Mesenchymal stem cell (in vitro differentiated cells and primary cell): ENCODE results near the gene CLIP3.
A peak's percentile ranks its signal among the peaks of the same experiment; 100 is the strongest.

ENCODE experiments used
- DNase-seq: peaks from one replicate; pipeline ENCODE4 v3.0.0-alpha.2; 2013
- H2AFZ ChIP-seq: one replicate; pipeline ENCODE4 v1.6.1; 2013; ENCODE audit warnings: low read depth, mild to moderate bottlenecking, control low read depth, inconsistent platforms, low read length, moderate library complexity
- H2AK5ac ChIP-seq: 2 replicates; pipeline ENCODE4 v1.6.1; 2013; ENCODE audit warnings: low read length, moderate library complexity, mild to moderate bottlenecking, inconsistent platforms; ENCODE audit not compliant: severe bottlenecking
- H2BK120ac ChIP-seq: one replicate; pipeline ENCODE4 v1.6.1; 2013; ENCODE audit warnings: low read depth, mild to moderate bottlenecking, inconsistent platforms, low read length, moderate library complexity
- H2BK12ac ChIP-seq, 2 experiments: one replicate each; pipeline ENCODE4 v1.6.1; 2013; ENCODE audit warnings: inconsistent platforms in 2 of 2, low read length in 2 of 2, mild to moderate bottlenecking in 2 of 2, moderate library complexity in 2 of 2, control low read depth in 1 of 2
- H2BK15ac ChIP-seq: one replicate; pipeline ENCODE4 v1.6.1; 2013; ENCODE audit warnings: mild to moderate bottlenecking, low read depth, inconsistent platforms; ENCODE audit not compliant: poor library complexity, severe bottlenecking
- H2BK5ac ChIP-seq: 2 replicates; pipeline ENCODE4 v1.6.1; 2013; ENCODE audit warnings: low read depth, mild to moderate bottlenecking, low read length, control low read depth, inconsistent platforms; ENCODE audit not compliant: poor library complexity, severe bottlenecking
- H3K14ac ChIP-seq, 2 experiments: one replicate each; pipeline ENCODE4 v1.6.1; 2013; ENCODE audit warnings: inconsistent platforms in 2 of 2, low read length in 2 of 2, control low read depth in 1 of 2, mild to moderate bottlenecking in 1 of 2, moderate library complexity in 1 of 2
- H3K18ac ChIP-seq, 2 experiments: one replicate each; pipeline ENCODE4 v1.6.1; 2013; ENCODE audit warnings: inconsistent platforms in 2 of 2, low read length in 2 of 2, control low read depth in 1 of 2, low read depth in 1 of 2, mild to moderate bottlenecking in 1 of 2
- H3K23ac ChIP-seq, 2 experiments: one replicate each; pipeline ENCODE4 v1.6.1; 2013; ENCODE audit warnings: inconsistent platforms in 2 of 2, low read length in 2 of 2, mild to moderate bottlenecking in 2 of 2, moderate library complexity in 2 of 2, control low read depth in 1 of 2
- H3K27ac ChIP-seq: 2 replicates; pipeline ENCODE4 v1.5.1; 2013; ENCODE audit warnings: mild to moderate bottlenecking, moderate library complexity, low read length, control low read depth, inconsistent platforms; ENCODE audit not compliant: poor library complexity, severe bottlenecking
- H3K27me3 ChIP-seq, 2 experiments: 2 replicates each; pipeline versions ENCODE4 v1.6.1 to v1.7.0; 2013; ENCODE audit warnings: low read length in 2 of 2, mild to moderate bottlenecking in 2 of 2, moderate library complexity in 2 of 2, control low read depth in 1 of 2, inconsistent platforms in 1 of 2; ENCODE audit not compliant: control insufficient read depth in 1 of 2, insufficient read depth in 1 of 2
- H3K36me3 ChIP-seq, 2 experiments: 2 replicates each; pipeline versions ENCODE4 v1.6.1 to v1.7.0; 2013; ENCODE audit warnings: low read length in 2 of 2, control low read depth in 1 of 2, inconsistent platforms in 1 of 2, low read depth in 1 of 2, mild to moderate bottlenecking in 1 of 2; ENCODE audit not compliant: insufficient read depth in 2 of 2, control insufficient read depth in 1 of 2
- H3K4ac ChIP-seq, 2 experiments: one replicate each; pipeline ENCODE4 v1.6.1; 2013; ENCODE audit warnings: inconsistent platforms in 2 of 2, low read length in 2 of 2, mild to moderate bottlenecking in 2 of 2, moderate library complexity in 2 of 2, control low read depth in 1 of 2, low read depth in 1 of 2
- H3K4me1 ChIP-seq: 2 replicates; pipeline ENCODE4 v1.6.1; 2013; ENCODE audit warnings: low read depth, low read length, control low read depth; ENCODE audit not compliant: control insufficient read depth, insufficient read depth
- H3K4me2 ChIP-seq: 2 replicates; pipeline ENCODE4 v1.6.1; 2013; ENCODE audit warnings: low read length, mild to moderate bottlenecking, inconsistent platforms; ENCODE audit not compliant: poor library complexity, severe bottlenecking
- H3K4me3 ChIP-seq, 2 experiments: 2 replicates each; pipeline versions ENCODE4 v1.5.1 to v1.7.0; 2013; ENCODE audit warnings: low read length in 2 of 2, mild to moderate bottlenecking in 2 of 2, control low read depth in 1 of 2, low read depth in 1 of 2; ENCODE audit not compliant: insufficient read depth in 1 of 2
- H3K79me1 ChIP-seq: replicated peaks from 2 replicates; pipeline ENCODE4 v1.6.1; 2013; ENCODE audit warnings: mild to moderate bottlenecking, control low read depth, low read length, inconsistent platforms; ENCODE audit not compliant: poor library complexity, severe bottlenecking
- H3K9ac ChIP-seq: 2 replicates; pipeline ENCODE4 v1.7.0; 2013; ENCODE audit warnings: mild to moderate bottlenecking, low read length, moderate library complexity
- H3K9me3 ChIP-seq: 2 replicates; pipeline ENCODE4 v1.7.0; 2013; ENCODE audit warnings: mild to moderate bottlenecking, low read length; ENCODE audit not compliant: control insufficient read depth
- H4K8ac ChIP-seq: one replicate; pipeline ENCODE4 v1.6.1; 2013; ENCODE audit warnings: inconsistent platforms, mild to moderate bottlenecking, low read length, moderate library complexity
- H4K91ac ChIP-seq: one replicate; pipeline ENCODE4 v1.6.1; 2013; ENCODE audit warnings: mild to moderate bottlenecking, low read length, inconsistent platforms
- WGBS: methylation state at CpG from one replicate; pipeline ENCODE4 v1.1.7; 2013; ENCODE audit warnings: mixed read lengths; 5-methylcytosine and 5-hydroxymethylcytosine counted together

CLIP3 gene

DNA sequence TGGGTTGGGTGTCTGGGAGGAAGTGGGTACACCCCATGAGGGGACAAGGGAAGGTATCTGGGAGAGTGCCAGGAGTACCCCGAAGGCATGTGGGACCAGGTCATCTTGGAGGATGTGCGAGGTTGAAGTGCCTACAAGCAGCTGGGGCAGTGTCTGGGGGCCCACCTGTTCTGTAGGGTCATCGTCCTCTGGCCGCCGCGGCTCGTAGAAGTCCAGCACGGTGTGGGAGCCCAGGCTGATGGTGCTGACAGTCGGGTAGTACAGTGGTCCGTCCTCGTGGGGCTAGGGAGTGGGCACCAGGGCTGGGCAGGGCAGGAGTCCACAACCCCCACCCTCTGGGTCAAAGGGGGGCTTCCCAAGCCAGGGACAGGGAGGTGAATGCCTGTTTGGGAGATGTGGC is 22.3 kb downstream of the CLIP3 start:
- peaks cover 18% of the 10 kb centered on the region for H3K79me1 ChIP-seq
- peaks cover 3 to 6% of the 10 kb centered on the region in 2 experiments for H3K36me3 ChIP-seq
- H4K8ac ChIP-seq: no peak overlapping the region
- H3K4ac ChIP-seq: no peak overlapping the region
- H3K4me1 ChIP-seq: peaks cover 21% of the 10 kb centered on the region
- H2BK5ac ChIP-seq: no peak overlapping the region
- H3K14ac ChIP-seq: no peak overlapping the region
- no peak overlapping the region for H3K27ac ChIP-seq
- no peak overlapping the region for H2BK12ac ChIP-seq
- no peak overlapping the region for H3K18ac ChIP-seq
- DNase-seq: no peak
- H2AFZ ChIP-seq: no peak overlapping the region
- 96% methylated on average over 11 of the region's 11 CpGs for WGBS
- no peaks in the 10 kb centered on the region for H3K27me3 ChIP-seq
- no peaks in the 10 kb centered on the region for H3K9me3 ChIP-seq
- no peak overlapping the region for H4K91ac ChIP-seq
- no peak overlapping the region for H2AK5ac ChIP-seq
- H2BK120ac ChIP-seq: no peak overlapping the region
- no peak overlapping the region for H3K23ac ChIP-seq
- no peak overlapping the region for H3K9ac ChIP-seq
- H3K4me2 ChIP-seq: no peak overlapping the region
- H3K4me3 ChIP-seq: no peak overlapping the region
- no peak overlapping the region for H2BK15ac ChIP-seq

GRCh38 chr19:36009633-36010379 is 22.9 kb downstream of the CLIP3 start:
- 63% methylated on average over 15 of the region's 15 CpGs for WGBS
- Histone ChIP-seq H2AFZ (no peak overlapping the region), H3K4me2 (peak overlapping the region; percentile 72), H3K4me1 (peaks cover 21% of the 10 kb centered on the region), H3K9me3 (no peaks in the 10 kb centered on the region), H2BK12ac (peak overlapping the region in 1 of 2 experiments; percentile 45), H3K4ac (peak overlapping the region in 1 of 2 experiments; percentile 30), H2AK5ac (peak overlapping the region; percentile 24), H3K14ac (no peak overlapping the region), H2BK15ac (no peak overlapping the region), H3K27me3 (no peaks in the 10 kb centered on the region), H3K23ac (no peak overlapping the region), H3K79me1 (peaks cover 18% of the 10 kb centered on the region), H2BK5ac (no peak overlapping the region), H3K27ac (no peak overlapping the region), H3K4me3 (peak overlapping the region; percentile 40 to 75), H3K18ac (peak overlapping the region; percentile 29 to 74), H4K8ac (peak overlapping the region; percentile 80), H4K91ac (peak overlapping the region; percentile 82), H2BK120ac (no peak overlapping the region), H3K36me3 (peaks cover 0 to 6% of the 10 kb centered on the region in 2 experiments), H3K9ac (peak overlapping the region; percentile 89)
- no peak for DNase-seq

- peak overlapping the region in 1 of 2 experiments; percentile 56 for H3K4ac ChIP-seq
- no peaks in the 10 kb centered on the region for H3K9me3 ChIP-seq
- H3K14ac ChIP-seq: peak overlapping the region in 1 of 2 experiments; percentile 10
- no peak overlapping the region for H3K27ac ChIP-seq
- 2% methylated on average over 50 of the region's 50 CpGs for WGBS
- no peak overlapping the region for H2BK15ac ChIP-seq
- peak overlapping the region; percentile 31 for H2AFZ ChIP-seq
- peak overlapping the region; percentile 29 for H2BK120ac ChIP-seq
- H3K27me3 ChIP-seq: no peaks in the 10 kb centered on the region
- no peak overlapping the region for H2BK5ac ChIP-seq
- peak overlapping the region; percentile 40 to 75 for H3K4me3 ChIP-seq
- H4K91ac ChIP-seq: peak overlapping the region; percentile 82
- no peak overlapping the region for H2BK12ac ChIP-seq
- peak; percentile 65 for DNase-seq
- no peak overlapping the region for H2AK5ac ChIP-seq
- no peak overlapping the region for H3K23ac ChIP-seq
- H3K4me1 ChIP-seq: peaks cover 17% of the 10 kb centered on the region
- peak overlapping the region; percentile 73 to 74 for H3K18ac ChIP-seq
- peak overlapping the region; percentile 84 for H4K8ac ChIP-seq
- H3K79me1 ChIP-seq: peaks cover 18% of the 10 kb centered on the region
- peak overlapping the region; percentile 89 for H3K9ac ChIP-seq
- H3K4me2 ChIP-seq: peak overlapping the region; percentile 72
- peaks cover 0 to 9% of the 10 kb centered on the region in 2 experiments for H3K36me3 ChIP-seq
These were observed 23.5 kb downstream of the CLIP3 start for GRCh38 chr19:36009220-36009619.

- H3K23ac ChIP-seq: no peak within 1 kb of the TSS
- peak within 1 kb of the TSS; percentile 72 for H3K4me2 ChIP-seq
- peak within 1 kb of the TSS; percentile 73 to 74 for H3K18ac ChIP-seq
- peak within 1 kb of the TSS; percentile 42 for H2BK120ac ChIP-seq
- H3K14ac ChIP-seq: peak within 1 kb of the TSS in 1 of 2 experiments; percentile 10
- H2BK12ac ChIP-seq: peak within 1 kb of the TSS in 1 of 2 experiments; percentile 45
- 59% methylated on average over 19 of the region's 19 CpGs for WGBS
- H3K4me1 ChIP-seq: peaks cover 15% of the 10 kb centered on the region
- peaks cover 13% of the 10 kb centered on the region for H3K79me1 ChIP-seq
- no peak for DNase-seq
- H2BK15ac ChIP-seq: no peak within 1 kb of the TSS
- peak within 1 kb of the TSS in 1 of 2 experiments; percentile 56 for H3K4ac ChIP-seq
- no peak within 1 kb of the TSS for H3K27ac ChIP-seq
- H2AK5ac ChIP-seq: no peak within 1 kb of the TSS
- H3K9me3 ChIP-seq: no peaks in the 10 kb centered on the region
- H3K27me3 ChIP-seq: no peaks in the 10 kb centered on the region
- H4K8ac ChIP-seq: peak within 1 kb of the TSS; percentile 84
- H4K91ac ChIP-seq: peak within 1 kb of the TSS; percentile 82
- no peak within 1 kb of the TSS for H2BK5ac ChIP-seq
- H3K4me3 ChIP-seq: peak within 1 kb of the TSS; percentile 40 to 75
- H2AFZ ChIP-seq: peak within 1 kb of the TSS; percentile 31
- H3K9ac ChIP-seq: peak within 1 kb of the TSS; percentile 89
- peaks cover under 1 to 9% of the 10 kb centered on the region in 2 experiments for H3K36me3 ChIP-seq
These were observed 24.2 kb downstream of the CLIP3 start, which contains the start of gene SYNE4 for GRCh38 chr19:36008336-36008978. SYNE4 (minus strand) TSS chr19:36008813; CDS start chr19:36008681, 132 bp downstream.
